ENCODE data around the gene IFIT1B. TPM values are rescaled to one million over a fixed set of nuclear protein-coding genes. Genes with fewer than 3 reads are reported as not detected.

The IFIT1B gene
- total and polyA plus RNA-seq, 7 experiments from 2014 or later = 0.44 TPM; not detected in 6

- CTCF ChIA-PET = no interaction called here
- Histone ChIP-seq H3K9me3 (ENCODE audit: control insufficient read depth in 2 of 3, low read length in 3 of 3) (no peaks in the 10 kb centered on the region), H3K27ac (ENCODE audit: low read depth, low read length) (no peak overlapping the region), H3K4me1 (ENCODE audit: control insufficient read depth in 2 of 2, insufficient read depth in 2 of 2, low read length in 2 of 2) (peaks cover 0 to 10% of the 10 kb centered on the region in 2 donors), H3K36me3 (ENCODE audit: control insufficient read depth in 2 of 3, insufficient read depth in 3 of 3, low read length in 3 of 3) (peaks cover 0 to 7% (median 5%) of the 10 kb centered on the region in 3 experiments), H3K4me3 (ENCODE audit: low read length) (no peak overlapping the region), H3K27me3 (ENCODE audit: control insufficient read depth in 2 of 2, insufficient read depth in 2 of 2, low read length in 2 of 2) (no peaks in the 10 kb centered on the region)
- DNase-seq (no peak), ATAC-seq (no peak)
- no peak overlapping the region for H3K4me3 Mint-ChIP-seq
- H3K4me1 Mint-ChIP-seq = peaks cover 0 to 15% (median 12%) of the 10 kb centered on the region in 7 donors
- intact Hi-C loops (cut with micrococcal nuclease) = no loop called here
- peaks cover 0 to 2% (median 0%) of the 10 kb centered on the region in 11 donors for H3K9me3 Mint-ChIP-seq
- peaks cover 14 to 41% (median 26%) of the 10 kb centered on the region in 5 donors for H3K36me3 Mint-ChIP-seq
- no peak overlapping the region for H3K27ac Mint-ChIP-seq
- POLR2A ChIA-PET = no interaction called here
- peaks cover 0 to 47% (median 0%) of the 10 kb centered on the region in 5 donors for H3K27me3 Mint-ChIP-seq
These were observed 36.2 kb upstream of the IFIT1B start for GRCh38 chr10:89341649-89342048.

- Histone ChIP-seq H3K9me3 (ENCODE audit: control insufficient read depth in 2 of 3, low read length in 3 of 3) (no peaks in the 10 kb centered on the region), H3K27me3 (ENCODE audit: control insufficient read depth in 2 of 2, insufficient read depth in 2 of 2, low read length in 2 of 2) (no peaks in the 10 kb centered on the region), H3K27ac (ENCODE audit: low read depth, low read length) (no peak overlapping the region), H3K36me3 (ENCODE audit: control insufficient read depth in 2 of 3, insufficient read depth in 3 of 3, low read length in 3 of 3) (peaks cover 0 to 7% (median 5%) of the 10 kb centered on the region in 3 experiments), H3K4me1 (ENCODE audit: control insufficient read depth in 2 of 2, insufficient read depth in 2 of 2, low read length in 2 of 2) (peaks cover 0 to 7% of the 10 kb centered on the region in 2 donors), H3K4me3 (ENCODE audit: low read length) (no peak overlapping the region)
- POLR2A ChIA-PET = interaction anchor here (1.5 kb wide), 1 partner anchor 91 kb away, joined by 3 read pairs; the partner anchor contains the start of gene LIPA
- H3K36me3 Mint-ChIP-seq = peaks cover 14 to 37% (median 23%) of the 10 kb centered on the region in 5 donors
- no peak for DNase-seq
- H3K27ac Mint-ChIP-seq = no peak overlapping the region
- CTCF ChIA-PET = interaction anchor here (0.6 kb wide), 1 partner anchor 1908 kb away, joined by 3 read pairs; no protein-coding TSS in a partner anchor
- H3K27me3 Mint-ChIP-seq = peaks cover 0 to 46% (median 0%) of the 10 kb centered on the region in 5 donors
- peaks cover 0 to 9% (median 5%) of the 10 kb centered on the region in 7 donors for H3K4me1 Mint-ChIP-seq
- H3K9me3 Mint-ChIP-seq = peaks cover 0 to 2% (median 0%) of the 10 kb centered on the region in 11 donors
- intact Hi-C loops (cut with micrococcal nuclease) = no loop called here
- H3K4me3 Mint-ChIP-seq = no peak overlapping the region
- no peak for ATAC-seq
These were observed 35.5 kb upstream of the IFIT1B start for GRCh38 chr10:89342206-89342958.

- Histone ChIP-seq H3K4me1 (ENCODE audit: control insufficient read depth in 2 of 2, insufficient read depth in 2 of 2, low read length in 2 of 2) (no peaks in the 10 kb centered on the region), H3K27me3 (ENCODE audit: control insufficient read depth in 2 of 2, insufficient read depth in 2 of 2, low read length in 2 of 2) (no peaks in the 10 kb centered on the region), H3K9me3 (ENCODE audit: control insufficient read depth in 2 of 3, low read length in 3 of 3) (no peaks in the 10 kb centered on the region), H3K36me3 (ENCODE audit: control insufficient read depth in 2 of 3, insufficient read depth in 3 of 3, low read length in 3 of 3) (peaks cover 0 to 7% (median 5%) of the 10 kb centered on the region in 3 experiments), H3K27ac (ENCODE audit: low read depth, low read length) (no peak overlapping the region), H3K4me3 (ENCODE audit: low read length) (no peak overlapping the region)
- peaks cover 0 to 2% (median 0%) of the 10 kb centered on the region in 11 donors for H3K9me3 Mint-ChIP-seq
- H3K4me3 Mint-ChIP-seq = no peak overlapping the region
- ATAC-seq (no peak), DNase-seq (no peak)
- peaks cover 0 to 9% (median 4%) of the 10 kb centered on the region in 7 donors for H3K4me1 Mint-ChIP-seq
- POLR2A ChIA-PET = interaction anchor here (1.5 kb wide), 1 partner anchor 92 kb away, joined by 3 read pairs; the partner anchor contains the start of gene LIPA
- CTCF ChIA-PET = interaction anchor here (0.6 kb wide), 1 partner anchor 1907 kb away, joined by 3 read pairs; no protein-coding TSS in a partner anchor
- peaks cover 14 to 32% (median 23%) of the 10 kb centered on the region in 5 donors for H3K36me3 Mint-ChIP-seq
- peaks cover 0 to 48% (median 0%) of the 10 kb centered on the region in 5 donors for H3K27me3 Mint-ChIP-seq
- no peak overlapping the region for H3K27ac Mint-ChIP-seq
- intact Hi-C loops (cut with micrococcal nuclease) = no loop called here
These were observed 34.6 kb upstream of the IFIT1B start for GRCh38 chr10:89343089-89343767.

GRCh38 chr10:89344156-89344555 lies 33.7 kb upstream of the IFIT1B start:
- Mint-ChIP-seq H3K27ac (no peak overlapping the region), H3K4me3 (no peak overlapping the region), H3K9me3 (peaks cover 0 to 2% (median 0%) of the 10 kb centered on the region in 11 donors), H3K36me3 (peaks cover 9 to 23% (median 14%) of the 10 kb centered on the region in 5 donors), H3K27me3 (peaks cover 0 to 53% (median 0%) of the 10 kb centered on the region in 5 donors), H3K4me1 (peaks cover 0 to 10% (median 6%) of the 10 kb centered on the region in 7 donors)
- no peak for DNase-seq
- ChIA-PET POLR2A (no interaction called here), CTCF (no interaction called here)
- no peak for ATAC-seq
- H3K4me3 ChIP-seq (ENCODE audit: low read length) = no peak overlapping the region
- H3K9me3 ChIP-seq (ENCODE audit: control insufficient read depth in 2 of 3, low read length in 3 of 3) = no peaks in the 10 kb centered on the region
- intact Hi-C loops (cut with micrococcal nuclease) = no loop called here
- H3K4me1 ChIP-seq (ENCODE audit: control insufficient read depth in 2 of 2, insufficient read depth in 2 of 2, low read length in 2 of 2) = no peaks in the 10 kb centered on the region
- H3K27ac ChIP-seq (ENCODE audit: low read depth, low read length) = no peak overlapping the region
- H3K27me3 ChIP-seq (ENCODE audit: control insufficient read depth in 2 of 2, insufficient read depth in 2 of 2, low read length in 2 of 2) = no peaks in the 10 kb centered on the region
- H3K36me3 ChIP-seq (ENCODE audit: control insufficient read depth in 2 of 3, insufficient read depth in 3 of 3, low read length in 3 of 3) = peaks cover 0 to 7% (median 4%) of the 10 kb centered on the region in 3 experiments

GRCh38 chr10:89345367-89346000 lies 32.4 kb upstream of the IFIT1B start:
- Mint-ChIP-seq H3K4me1 (peaks cover 1 to 11% (median 8%) of the 10 kb centered on the region in 7 donors), H3K36me3 (peaks cover 0 to 13% (median 4%) of the 10 kb centered on the region in 5 donors), H3K27me3 (peaks cover 0 to 60% (median 0%) of the 10 kb centered on the region in 5 donors), H3K4me3 (no peak overlapping the region), H3K9me3 (no peaks in the 10 kb centered on the region), H3K27ac (no peak overlapping the region)
- no peaks in the 10 kb centered on the region for H3K9me3 ChIP-seq (ENCODE audit: control insufficient read depth in 2 of 3, low read length in 3 of 3)
- no peak for ATAC-seq
- intact Hi-C loops (cut with micrococcal nuclease) = no loop called here
- H3K27ac ChIP-seq (ENCODE audit: low read depth, low read length) = no peak overlapping the region
- ChIA-PET POLR2A (no interaction called here), CTCF (no interaction called here)
- no peaks in the 10 kb centered on the region for H3K4me1 ChIP-seq (ENCODE audit: control insufficient read depth in 2 of 2, insufficient read depth in 2 of 2, low read length in 2 of 2)
- no peaks in the 10 kb centered on the region for H3K27me3 ChIP-seq (ENCODE audit: control insufficient read depth in 2 of 2, insufficient read depth in 2 of 2, low read length in 2 of 2)
- DNase-seq = no peak
- H3K4me3 ChIP-seq (ENCODE audit: low read length) = no peak overlapping the region
- H3K36me3 ChIP-seq (ENCODE audit: control insufficient read depth in 2 of 3, insufficient read depth in 3 of 3, low read length in 3 of 3) = no peaks in the 10 kb centered on the region

All from naive thymus-derived CD4-positive, alpha-beta T cell (primary cell).